Measurements from ENCODE around the gene MYH14. TPM values are rescaled to one million over a fixed set of nuclear protein-coding genes. Genes with fewer than 3 reads are reported as not detected.
"Not testable (repeated sequence)": the region's sequence is repeated elsewhere in the genome, so short reads cannot be mapped to it uniquely, and the experiment has no call there.

Gene MYH14
- total and polyA plus RNA-seq, 10 of the 15 experiments (the other 5 are each of a cell fraction or from before 2014, with no cell fraction given) = 0.06 to 0.69 (median 0.15) TPM; not detected in 4

- no peak for TF ChIP-seq CUX1 (IDR thresholded peaks at IDR 0.05; ENCODE audit: insufficient replicate concordance, low read depth, low read length)
These were observed 23.1 kb downstream of the MYH14 start (continued) for GRCh38 chr19:50226536-50226935.

DNA sequence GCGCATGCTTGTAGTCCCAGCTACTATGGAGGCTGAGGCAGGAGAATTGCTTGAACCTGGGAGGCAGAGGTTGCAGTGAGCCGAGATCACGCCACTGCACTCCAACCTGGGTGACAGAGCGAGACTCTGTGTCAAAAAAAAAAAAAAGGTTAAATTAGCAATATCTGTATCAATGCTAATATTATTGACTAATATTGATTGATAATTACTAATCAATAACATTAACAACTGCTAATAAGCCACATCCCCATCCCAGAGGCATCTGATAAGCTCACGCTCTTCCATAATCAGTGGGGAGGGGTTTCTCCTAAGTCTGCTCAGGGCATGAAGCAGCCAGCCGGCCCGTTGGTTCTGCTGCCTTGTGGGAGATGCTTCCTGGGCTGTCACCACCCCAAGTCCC is 24.7 kb downstream of the MYH14 start:
- H3K9me3 ChIP-seq (replicated peaks; ENCODE audit: control insufficient read depth, insufficient read depth, low read length); H2AFZ ChIP-seq (ENCODE audit: control insufficient read depth, low read depth, low read length); H3K9ac ChIP-seq (ENCODE audit: control insufficient read depth, insufficient read depth, low read length); FAIRE-seq; BruUV-seq (replicated peaks); RAD21 ChIA-PET (ENCODE audit: unreplicated experiment); H3K4me2 ChIP-seq (ENCODE audit: control insufficient read depth, insufficient read depth); H3K27ac ChIP-seq (ENCODE audit: control insufficient read depth, insufficient read depth); H3K36me3 ChIP-seq (ENCODE audit: control insufficient read depth in 2 of 2, insufficient read depth in 2 of 2, low read length in 1 of 2); ATAC-seq; intact Hi-C loops (cut with micrococcal nuclease; ENCODE audit: unreplicated experiment); DNase-seq (ENCODE audit: low read depth, low spot score); H3K79me2 ChIP-seq (ENCODE audit: control insufficient read depth, insufficient read depth, low read length); POLR2A ChIA-PET; H4K20me1 ChIP-seq (ENCODE audit: control insufficient read depth, insufficient read depth); in situ Hi-C loops (cut with MboI); SMC1A ChIA-PET (ENCODE audit: uncharacterized antibody, unreplicated experiment); H3K4me1 ChIP-seq (ENCODE audit: control insufficient read depth, insufficient read depth, low read length); H3K4me3 ChIP-seq; H3K27me3 ChIP-seq (replicated peaks in 1 of 2; ENCODE audit: control insufficient read depth in 2 of 2, insufficient read depth in 2 of 2, low read length in 1 of 2): not testable (repeated sequence)
- 36% methylated on average over 6 of the region's 7 CpGs for WGBS (ENCODE audit: insufficient coverage, insufficient replicate concordance, low lambda C conversion rate, missing lambda C conversion rate)
- TF ChIP-seq, protein P1, sequence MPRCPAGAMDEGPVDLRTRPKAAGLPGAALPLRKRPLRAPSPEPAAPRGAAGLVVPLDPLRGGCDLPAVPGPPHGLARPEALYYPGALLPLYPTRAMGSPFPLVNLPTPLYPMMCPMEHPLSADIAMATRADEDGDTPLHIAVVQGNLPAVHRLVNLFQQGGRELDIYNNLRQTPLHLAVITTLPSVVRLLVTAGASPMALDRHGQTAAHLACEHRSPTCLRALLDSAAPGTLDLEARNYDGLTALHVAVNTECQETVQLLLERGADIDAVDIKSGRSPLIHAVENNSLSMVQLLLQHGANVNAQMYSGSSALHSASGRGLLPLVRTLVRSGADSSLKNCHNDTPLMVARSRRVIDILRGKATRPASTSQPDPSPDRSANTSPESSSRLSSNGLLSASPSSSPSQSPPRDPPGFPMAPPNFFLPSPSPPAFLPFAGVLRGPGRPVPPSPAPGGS (IDR thresholded peaks at IDR 0.05; ENCODE audit: borderline replicate concordance, insufficient read depth, low read depth, low read length, poor library complexity, severe bottlenecking) = peak; percentile 21
- CTCF ChIA-PET = interaction anchor here (1.4 kb wide), 1 partner anchor 9 kb away, joined by 5 read pairs; no protein-coding TSS in a partner anchor

Data from GM12878 (cell line).